GM15510 (cell line): ENCODE data around the gene ARFGEF3.

ENCODE experiments used
- POLR2A ChIP-seq: IDR thresholded peaks from 3 replicates; pipeline ENCODE4 v1.6.1; 2011; ENCODE audit warnings: borderline replicate concordance; ENCODE audit not compliant: insufficient read length; ENCODE audit errors: extremely low read depth

Gene ARFGEF3

DNA sequence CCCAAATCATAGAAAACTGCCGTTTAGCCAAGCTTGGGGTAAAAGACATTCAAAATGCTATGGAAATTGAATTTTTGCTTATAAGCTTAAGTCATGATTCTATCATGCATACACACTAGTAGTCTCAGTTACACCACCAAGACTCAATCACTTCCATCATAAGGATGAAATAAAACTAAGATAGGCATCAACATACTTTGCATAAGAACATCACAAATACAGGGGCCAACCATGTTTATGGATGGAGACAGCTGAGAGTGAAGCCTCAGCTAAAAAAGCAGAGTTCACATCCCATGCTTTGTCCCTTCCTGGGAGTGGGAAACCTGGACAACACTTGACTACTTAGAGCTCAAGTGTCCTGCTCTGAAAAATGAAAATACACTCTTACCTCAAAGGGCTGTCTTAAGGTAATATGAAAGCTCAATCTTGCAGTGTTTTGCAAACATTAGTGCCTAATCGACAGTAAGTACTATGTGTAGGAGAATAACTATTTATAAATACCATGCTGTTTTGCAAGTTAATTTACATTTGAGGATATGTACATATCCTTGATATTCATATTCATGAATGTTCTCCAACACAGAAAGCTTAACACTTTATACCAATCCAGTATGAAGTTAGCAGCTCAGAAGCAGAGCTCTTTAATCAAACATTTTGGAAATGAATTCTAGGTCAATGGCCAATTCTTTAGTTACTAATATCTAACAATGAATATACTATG is 184.0 kb downstream of the ARFGEF3 start:
- TF ChIP-seq POLR2A, result no peak

DNA sequence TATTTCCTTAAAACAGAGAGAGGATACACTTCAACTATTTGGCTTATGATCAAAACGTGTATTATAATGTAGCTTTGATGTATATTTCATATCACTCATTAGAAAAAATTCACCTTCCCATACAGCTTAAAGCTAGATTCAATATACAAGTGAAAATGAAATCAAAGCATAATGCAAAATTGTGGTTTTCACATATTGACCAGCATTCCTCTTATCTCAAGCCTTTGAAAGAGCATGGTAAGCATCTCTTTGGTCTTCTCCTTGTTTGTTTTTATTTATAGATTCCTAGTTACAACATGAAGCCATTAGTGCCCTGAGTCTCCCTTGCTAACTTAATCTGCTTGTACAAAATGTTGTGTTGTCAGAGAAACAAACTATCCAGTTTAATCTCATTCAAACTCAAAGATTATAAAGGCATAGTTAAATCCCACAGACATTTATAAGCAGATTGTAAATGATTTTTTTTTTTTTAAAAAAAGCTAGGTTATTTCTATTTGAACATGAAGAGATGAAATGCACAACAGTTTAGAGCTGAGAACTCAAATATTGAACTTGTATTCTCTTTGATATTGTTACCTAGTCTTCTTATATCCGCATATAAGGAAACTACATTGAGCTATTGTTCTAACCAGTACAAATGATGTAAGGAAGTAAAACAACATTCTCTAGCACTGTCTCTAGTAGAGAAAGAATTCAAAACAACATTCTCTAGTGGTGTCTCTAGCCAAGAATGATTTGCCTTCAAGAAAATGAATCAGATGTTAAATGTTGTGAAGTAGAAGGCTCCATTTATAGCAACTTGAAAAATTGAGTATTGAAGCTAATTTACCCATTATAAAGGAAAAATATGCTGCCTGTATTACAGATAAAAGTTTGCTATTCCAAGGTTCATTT is 184.8 kb downstream of the ARFGEF3 start:
- TF ChIP-seq POLR2A, result no peak

DNA sequence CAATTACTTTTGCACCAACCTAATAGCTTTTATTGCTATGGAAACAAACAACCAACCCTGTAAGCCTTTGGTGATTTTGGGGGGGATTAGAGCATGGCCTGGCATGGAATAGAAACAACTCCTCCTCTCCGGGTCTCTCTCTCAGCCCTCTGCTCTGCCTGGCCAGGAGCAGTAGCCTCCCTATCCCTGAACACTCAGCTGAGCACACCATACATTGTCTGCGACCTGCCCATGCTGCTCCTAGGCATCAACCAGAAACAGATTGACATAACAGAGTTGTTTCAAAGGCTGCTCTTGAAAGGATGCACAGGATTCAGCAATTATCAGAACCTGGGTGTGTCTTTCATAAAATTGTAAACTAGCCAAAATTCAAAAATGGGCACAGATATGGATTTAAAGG is 186.1 kb downstream of the ARFGEF3 start:
- TF ChIP-seq POLR2A, result no peak

DNA sequence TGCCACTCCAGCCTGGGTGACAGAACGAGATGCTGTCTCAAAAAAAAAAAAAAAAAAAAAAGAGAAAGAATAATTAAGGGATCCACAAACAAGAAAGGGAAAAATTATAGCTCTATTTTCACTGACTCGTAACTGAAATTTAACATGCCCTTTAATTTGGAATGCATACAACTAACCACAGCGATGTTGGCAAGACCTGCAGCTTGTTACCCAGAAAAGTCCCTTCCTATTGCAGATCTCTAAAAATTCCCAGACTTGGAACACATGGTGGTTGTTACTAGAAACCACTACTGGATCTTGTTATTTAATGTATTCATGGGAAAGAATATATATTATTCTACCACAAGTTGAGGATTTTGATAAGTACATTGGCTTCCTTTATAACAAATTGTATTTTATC is 188.2 kb downstream of the ARFGEF3 start:
- no peak for TF ChIP-seq POLR2A

DNA sequence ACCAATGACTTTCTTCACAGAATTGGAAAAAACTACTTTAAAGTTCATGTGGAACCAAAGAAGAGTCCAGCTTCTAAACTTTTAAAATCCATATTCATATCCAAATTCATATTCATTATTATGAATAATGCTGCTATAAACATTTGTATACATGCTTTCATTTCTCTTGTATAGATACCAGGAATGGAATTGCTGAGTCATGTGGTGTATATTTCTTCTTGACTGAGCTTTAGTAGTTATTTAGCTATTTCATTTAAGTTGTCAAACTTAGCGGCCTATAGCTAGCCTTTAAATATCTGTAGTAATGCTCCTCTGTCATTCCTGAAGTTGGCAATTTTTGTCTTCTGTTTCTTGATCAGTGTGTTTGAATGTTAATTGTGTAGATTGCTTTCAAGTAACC is 196.2 kb downstream of the ARFGEF3 start:
- no peak for TF ChIP-seq POLR2A

DNA sequence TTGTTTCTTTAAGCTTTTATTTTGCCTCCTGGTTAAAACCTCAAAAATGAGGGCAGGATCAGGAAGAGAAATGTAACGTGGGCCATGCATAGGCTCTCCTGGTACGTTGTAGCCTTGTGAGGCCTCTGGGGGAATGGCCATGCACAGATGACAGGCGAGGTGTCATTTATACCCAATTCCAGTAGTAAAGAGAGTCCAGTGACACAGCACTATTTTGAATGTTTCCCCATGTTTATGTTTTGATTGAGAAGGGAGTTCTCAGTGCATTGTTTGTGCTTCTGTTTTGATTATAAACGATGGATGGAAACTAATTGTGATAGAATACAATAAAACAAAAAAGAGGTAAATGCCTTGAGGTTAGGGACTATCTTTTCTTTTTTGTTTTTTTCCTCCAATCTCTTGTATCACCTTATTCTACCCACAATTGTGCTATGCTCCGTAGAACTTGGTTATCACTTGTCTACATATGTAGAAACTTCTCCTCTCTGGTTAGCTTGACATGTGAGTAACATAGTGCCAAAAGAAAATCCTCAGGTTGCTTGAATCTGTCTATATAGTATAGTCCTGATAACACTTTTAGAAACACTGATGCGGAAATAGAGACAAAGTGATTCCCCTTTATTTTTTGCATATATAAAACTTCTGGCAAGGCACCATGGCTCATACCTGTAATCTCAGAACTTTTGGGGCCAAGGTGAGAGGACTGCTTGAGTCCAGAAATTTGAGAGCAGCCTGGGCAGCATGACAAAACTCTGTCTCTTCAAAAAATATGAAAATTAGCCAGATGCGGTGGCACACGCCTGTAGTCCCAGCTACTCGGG is 209.1 kb downstream of the ARFGEF3 start:
- TF ChIP-seq POLR2A, result no peak

DNA sequence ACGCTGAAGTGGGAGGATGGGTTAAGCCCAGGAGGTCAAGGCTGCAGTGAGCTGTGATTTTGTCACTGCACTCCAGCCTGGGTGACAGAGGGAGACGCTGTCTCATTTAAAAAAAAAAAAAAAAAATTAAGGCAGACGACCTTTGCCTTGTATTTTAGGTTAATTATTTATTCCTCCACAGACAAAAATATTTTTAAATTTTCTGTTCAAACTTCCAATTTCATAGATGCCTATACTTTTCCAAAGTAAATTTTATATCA is 209.6 kb downstream of the ARFGEF3 start:
- no peak for TF ChIP-seq POLR2A

DNA sequence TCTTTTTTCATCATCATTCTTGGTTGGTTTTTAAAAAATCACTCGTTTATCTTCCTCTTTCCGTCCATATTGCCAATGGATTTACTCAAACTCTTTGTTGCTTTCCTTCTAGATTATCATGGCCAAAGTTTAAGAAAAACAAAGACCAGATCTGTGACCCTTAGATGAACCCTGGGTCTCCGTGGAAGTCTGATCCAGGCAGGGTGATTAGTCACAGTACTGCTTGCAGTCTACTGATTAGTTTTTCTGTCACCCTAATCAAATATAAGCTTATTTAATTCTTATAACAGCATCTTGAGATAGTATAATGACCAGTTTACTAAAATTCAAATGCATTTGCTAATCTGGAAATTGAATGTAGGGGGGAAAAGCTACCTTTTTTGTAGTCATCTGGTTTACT is 210.0 kb downstream of the ARFGEF3 start:
- TF ChIP-seq POLR2A, result no peak

DNA sequence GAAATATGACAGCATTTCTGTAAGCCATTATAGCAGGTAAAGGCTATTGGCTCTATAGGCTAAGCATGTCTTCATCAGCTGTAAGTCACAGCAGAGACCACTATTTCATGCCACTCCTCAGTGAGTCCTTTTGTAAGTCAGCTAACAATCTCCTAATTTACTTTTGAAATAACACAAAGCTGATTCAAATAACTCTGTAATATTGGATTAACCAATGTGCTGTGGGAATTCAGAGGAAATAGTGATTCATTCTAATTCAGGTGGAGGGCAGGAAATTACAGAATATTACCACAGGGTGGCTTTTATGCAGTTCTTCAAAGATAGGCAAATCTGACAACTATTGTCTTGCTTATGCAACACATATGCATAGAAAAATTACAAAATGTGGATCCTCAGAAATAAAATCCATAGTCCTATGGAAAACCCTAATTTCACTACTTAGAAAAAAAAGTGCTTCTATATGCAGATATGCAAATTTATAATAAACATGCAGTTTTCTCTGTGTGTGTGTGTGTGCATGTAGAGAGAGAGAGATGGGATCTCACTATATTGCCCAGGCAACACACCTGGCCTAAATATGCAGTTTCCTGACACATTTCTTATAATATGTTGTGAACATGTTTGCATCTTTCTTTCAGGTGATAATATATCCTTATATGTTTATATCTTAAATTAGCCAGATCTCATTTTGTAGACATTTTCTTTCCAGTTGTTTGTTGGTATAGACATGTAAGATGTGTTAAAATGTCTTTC is 211.1 kb downstream of the ARFGEF3 start:
- no peak for TF ChIP-seq POLR2A

DNA sequence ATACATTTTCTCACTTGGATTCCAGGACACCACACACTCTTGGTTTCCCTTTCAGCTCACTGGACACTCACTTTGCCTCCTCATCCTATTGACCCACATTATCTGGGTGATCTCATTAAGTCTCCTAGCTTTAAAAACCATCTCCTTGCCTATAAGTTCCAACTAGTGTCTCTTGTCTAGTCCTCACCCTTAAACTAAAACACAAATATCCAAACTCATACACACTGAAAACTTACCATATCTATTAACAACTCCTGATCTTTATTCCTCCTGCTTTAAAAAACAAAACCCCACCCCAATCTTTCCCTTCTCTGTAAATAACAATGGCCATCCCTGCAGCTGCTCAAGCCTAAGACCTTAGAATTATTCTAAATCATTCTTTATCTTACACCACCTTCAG is 212.5 kb downstream of the ARFGEF3 start:
- TF ChIP-seq POLR2A, result no peak

DNA sequence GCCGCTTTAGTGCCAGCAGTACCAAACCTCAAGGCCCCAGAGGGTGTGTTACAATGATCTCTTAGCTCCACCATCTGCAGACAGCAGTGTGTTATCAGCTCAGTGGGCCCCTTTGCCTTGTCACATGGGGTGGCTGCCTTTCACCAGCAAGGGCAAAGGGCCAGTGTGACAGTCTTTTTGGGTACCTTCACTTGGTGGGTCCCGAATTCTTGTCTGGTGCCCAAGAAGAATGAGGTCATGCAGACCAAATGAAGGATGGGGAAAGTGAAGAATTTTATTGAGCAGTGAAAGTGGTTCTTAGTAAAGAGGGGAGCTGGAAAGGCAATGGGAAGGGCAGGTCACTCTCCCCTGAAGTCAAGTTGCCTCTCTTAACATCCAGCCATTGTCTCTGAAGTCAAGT is 213.1 kb downstream of the ARFGEF3 start:
- TF ChIP-seq POLR2A, result no peak

DNA sequence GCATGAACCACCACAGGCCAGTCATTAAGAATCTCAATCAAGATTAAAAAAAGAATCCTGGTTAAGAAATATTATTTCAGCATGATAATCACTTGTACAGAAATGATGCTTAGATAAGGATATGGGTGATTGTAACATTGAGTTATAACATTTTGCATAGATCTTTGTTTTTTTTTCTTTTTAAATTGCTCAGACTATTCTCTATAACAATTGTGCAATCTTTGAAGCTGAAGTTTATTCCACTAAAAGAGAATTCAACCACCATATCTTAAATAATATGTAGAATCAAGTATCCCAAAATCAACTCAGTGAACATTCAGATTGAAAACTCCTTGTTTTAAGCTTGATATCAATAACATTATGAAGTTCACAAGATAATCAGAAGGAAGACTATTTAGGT is 215.3 kb downstream of the ARFGEF3 start:
- no peak for TF ChIP-seq POLR2A

DNA sequence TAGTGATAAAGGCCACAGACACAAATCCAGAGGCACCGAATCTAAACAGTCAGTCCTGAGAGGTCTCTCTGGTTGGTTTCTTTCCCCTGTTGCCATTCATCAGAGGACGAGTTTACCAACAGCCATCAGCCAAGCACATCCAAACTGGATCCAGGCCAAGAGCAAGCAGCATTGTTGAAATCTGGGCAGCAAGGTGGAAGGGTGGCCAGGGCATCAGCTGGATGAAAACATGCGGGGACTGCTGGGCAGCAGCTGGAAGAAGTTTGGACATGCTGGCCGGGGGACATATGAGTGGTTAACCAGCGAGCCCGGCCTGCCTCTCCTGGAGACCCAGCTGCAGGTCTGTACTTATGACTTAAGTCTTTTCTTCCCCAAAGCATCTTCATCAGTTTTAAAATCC is 216.1 kb downstream of the ARFGEF3 start, which contains the start of gene SMIM28:
Gene SMIM28 (plus strand): TSS at position 62 of the 400 bp plus-strand sequence. CDS start 168 bp downstream, at position 230.
- TF ChIP-seq POLR2A, result no peak

DNA sequence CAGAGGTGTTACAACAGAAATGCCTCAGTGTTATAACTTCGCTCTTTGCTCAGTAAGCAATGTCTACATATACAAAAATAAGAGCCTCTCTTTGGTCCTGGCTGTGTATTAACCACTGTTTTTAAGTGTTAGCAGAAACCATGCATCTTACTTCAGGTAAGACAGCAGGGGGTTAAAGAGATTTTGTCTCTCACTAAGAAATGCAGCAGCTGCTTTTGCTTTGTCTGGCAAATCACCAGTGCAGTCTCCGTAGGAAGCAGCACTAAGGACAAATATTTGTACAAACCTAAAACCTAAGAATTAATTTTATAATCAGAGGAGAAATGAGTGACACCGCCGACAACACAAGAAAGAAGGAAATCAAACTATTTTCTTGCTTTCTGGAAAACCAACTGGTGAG is 216.7 kb downstream of the ARFGEF3 start:
- no peak for TF ChIP-seq POLR2A
